Mesenchymal stem cell (in vitro differentiated cells and primary cell): Measurements from ENCODE around the gene HMGXB4.

Experiments
- DNase-seq: peaks from one replicate; pipeline ENCODE4 v3.0.0-alpha.2; 2013
- H2AFZ ChIP-seq: one replicate; pipeline ENCODE4 v1.6.1; 2013; ENCODE audit warnings: low read depth, mild to moderate bottlenecking, control low read depth, inconsistent platforms, low read length, moderate library complexity
- H2AK5ac ChIP-seq: 2 replicates; pipeline ENCODE4 v1.6.1; 2013; ENCODE audit warnings: low read length, moderate library complexity, mild to moderate bottlenecking, inconsistent platforms; ENCODE audit not compliant: severe bottlenecking
- H2BK120ac ChIP-seq: one replicate; pipeline ENCODE4 v1.6.1; 2013; ENCODE audit warnings: low read depth, mild to moderate bottlenecking, inconsistent platforms, low read length, moderate library complexity
- H2BK12ac ChIP-seq, 2 experiments: one replicate each; pipeline ENCODE4 v1.6.1; 2013; ENCODE audit warnings: inconsistent platforms in 2 of 2, low read length in 2 of 2, mild to moderate bottlenecking in 2 of 2, moderate library complexity in 2 of 2, control low read depth in 1 of 2
- H2BK15ac ChIP-seq: one replicate; pipeline ENCODE4 v1.6.1; 2013; ENCODE audit warnings: mild to moderate bottlenecking, low read depth, inconsistent platforms; ENCODE audit not compliant: poor library complexity, severe bottlenecking
- H2BK5ac ChIP-seq: 2 replicates; pipeline ENCODE4 v1.6.1; 2013; ENCODE audit warnings: low read depth, mild to moderate bottlenecking, low read length, control low read depth, inconsistent platforms; ENCODE audit not compliant: poor library complexity, severe bottlenecking
- H3K14ac ChIP-seq, 2 experiments: one replicate each; pipeline ENCODE4 v1.6.1; 2013; ENCODE audit warnings: inconsistent platforms in 2 of 2, low read length in 2 of 2, control low read depth in 1 of 2, mild to moderate bottlenecking in 1 of 2, moderate library complexity in 1 of 2
- H3K18ac ChIP-seq, 2 experiments: one replicate each; pipeline ENCODE4 v1.6.1; 2013; ENCODE audit warnings: inconsistent platforms in 2 of 2, low read length in 2 of 2, control low read depth in 1 of 2, low read depth in 1 of 2, mild to moderate bottlenecking in 1 of 2
- H3K23ac ChIP-seq, 2 experiments: one replicate each; pipeline ENCODE4 v1.6.1; 2013; ENCODE audit warnings: inconsistent platforms in 2 of 2, low read length in 2 of 2, mild to moderate bottlenecking in 2 of 2, moderate library complexity in 2 of 2, control low read depth in 1 of 2
- H3K27ac ChIP-seq: 2 replicates; pipeline ENCODE4 v1.5.1; 2013; ENCODE audit warnings: mild to moderate bottlenecking, moderate library complexity, low read length, control low read depth, inconsistent platforms; ENCODE audit not compliant: poor library complexity, severe bottlenecking
- H3K27me3 ChIP-seq, 2 experiments: 2 replicates each; pipeline versions ENCODE4 v1.6.1 to v1.7.0; 2013; ENCODE audit warnings: low read length in 2 of 2, mild to moderate bottlenecking in 2 of 2, moderate library complexity in 2 of 2, control low read depth in 1 of 2, inconsistent platforms in 1 of 2; ENCODE audit not compliant: control insufficient read depth in 1 of 2, insufficient read depth in 1 of 2
- H3K36me3 ChIP-seq, 2 experiments: 2 replicates each; pipeline versions ENCODE4 v1.6.1 to v1.7.0; 2013; ENCODE audit warnings: low read length in 2 of 2, control low read depth in 1 of 2, inconsistent platforms in 1 of 2, low read depth in 1 of 2, mild to moderate bottlenecking in 1 of 2; ENCODE audit not compliant: insufficient read depth in 2 of 2, control insufficient read depth in 1 of 2
- H3K4ac ChIP-seq, 2 experiments: one replicate each; pipeline ENCODE4 v1.6.1; 2013; ENCODE audit warnings: inconsistent platforms in 2 of 2, low read length in 2 of 2, mild to moderate bottlenecking in 2 of 2, moderate library complexity in 2 of 2, control low read depth in 1 of 2, low read depth in 1 of 2
- H3K4me1 ChIP-seq: 2 replicates; pipeline ENCODE4 v1.6.1; 2013; ENCODE audit warnings: low read depth, low read length, control low read depth; ENCODE audit not compliant: control insufficient read depth, insufficient read depth
- H3K4me2 ChIP-seq: 2 replicates; pipeline ENCODE4 v1.6.1; 2013; ENCODE audit warnings: low read length, mild to moderate bottlenecking, inconsistent platforms; ENCODE audit not compliant: poor library complexity, severe bottlenecking
- H3K4me3 ChIP-seq, 2 experiments: 2 replicates each; pipeline versions ENCODE4 v1.5.1 to v1.7.0; 2013; ENCODE audit warnings: low read length in 2 of 2, mild to moderate bottlenecking in 2 of 2, control low read depth in 1 of 2, low read depth in 1 of 2; ENCODE audit not compliant: insufficient read depth in 1 of 2
- H3K79me1 ChIP-seq: replicated peaks from 2 replicates; pipeline ENCODE4 v1.6.1; 2013; ENCODE audit warnings: mild to moderate bottlenecking, control low read depth, low read length, inconsistent platforms; ENCODE audit not compliant: poor library complexity, severe bottlenecking
- H3K9ac ChIP-seq: 2 replicates; pipeline ENCODE4 v1.7.0; 2013; ENCODE audit warnings: mild to moderate bottlenecking, low read length, moderate library complexity
- H3K9me3 ChIP-seq: 2 replicates; pipeline ENCODE4 v1.7.0; 2013; ENCODE audit warnings: mild to moderate bottlenecking, low read length; ENCODE audit not compliant: control insufficient read depth
- H4K8ac ChIP-seq: one replicate; pipeline ENCODE4 v1.6.1; 2013; ENCODE audit warnings: inconsistent platforms, mild to moderate bottlenecking, low read length, moderate library complexity
- H4K91ac ChIP-seq: one replicate; pipeline ENCODE4 v1.6.1; 2013; ENCODE audit warnings: mild to moderate bottlenecking, low read length, inconsistent platforms
- WGBS: methylation state at CpG from one replicate; pipeline ENCODE4 v1.1.7; 2013; ENCODE audit warnings: mixed read lengths; 5-methylcytosine and 5-hydroxymethylcytosine counted together

Gene HMGXB4

DNA sequence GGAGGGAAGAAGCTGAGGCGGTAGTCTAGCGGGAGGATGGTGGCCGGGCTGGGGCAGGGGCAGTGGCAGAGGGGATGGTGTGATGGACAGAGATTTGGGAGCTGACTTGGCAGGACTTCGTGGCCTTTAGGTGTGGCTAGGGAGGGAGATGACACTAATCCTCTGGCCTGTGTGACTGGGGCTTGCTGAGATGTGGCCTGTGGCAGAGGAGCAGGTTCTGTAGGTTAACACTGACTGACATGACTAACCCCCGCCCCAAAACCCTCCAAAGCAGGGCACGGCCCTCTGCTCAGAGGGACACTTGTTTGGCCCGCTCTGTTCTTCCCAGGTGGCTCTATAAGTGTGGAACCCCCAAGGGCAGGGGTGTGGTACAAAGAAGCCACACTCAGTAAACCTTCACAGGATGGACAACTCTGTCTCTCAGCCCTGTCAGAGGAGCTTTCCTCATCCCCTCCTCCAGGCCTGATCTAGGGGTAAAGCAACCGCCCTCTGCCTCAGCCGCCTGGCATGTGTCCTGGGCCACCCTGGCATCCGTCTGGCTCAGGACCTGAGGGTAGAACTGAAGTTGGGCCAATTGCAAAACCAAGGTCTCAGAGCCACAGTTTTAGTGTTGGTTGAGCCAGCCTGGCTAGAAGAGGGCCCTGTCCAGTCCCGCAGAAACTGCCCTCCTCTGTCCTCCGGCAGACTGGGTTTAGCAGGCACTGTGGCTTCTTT is 58.0 kb downstream of the HMGXB4 start:
- no peak overlapping the region for H2BK15ac ChIP-seq
- H3K36me3 ChIP-seq = peaks cover 37 to 52% of the 10 kb centered on the region in 2 experiments
- 91% methylated on average over 11 of the region's 12 CpGs for WGBS
- H2BK120ac ChIP-seq = no peak overlapping the region
- no peak overlapping the region for H3K27ac ChIP-seq
- no peak overlapping the region for H2AK5ac ChIP-seq
- H2AFZ ChIP-seq = no peak overlapping the region
- no peaks in the 10 kb centered on the region for H3K9me3 ChIP-seq
- no peak overlapping the region for H3K9ac ChIP-seq
- H3K27me3 ChIP-seq = no peaks in the 10 kb centered on the region
- H2BK5ac ChIP-seq = no peak overlapping the region
- H2BK12ac ChIP-seq = no peak overlapping the region
- no peak for DNase-seq
- H3K4me3 ChIP-seq = no peak overlapping the region
- no peak overlapping the region for H4K8ac ChIP-seq
- H3K18ac ChIP-seq = no peak overlapping the region
- no peak overlapping the region for H3K4ac ChIP-seq
- H3K14ac ChIP-seq = no peak overlapping the region
- H3K4me2 ChIP-seq = no peak overlapping the region
- H3K79me1 ChIP-seq = peaks cover 40% of the 10 kb centered on the region
- H4K91ac ChIP-seq = no peak overlapping the region
- peaks cover 51% of the 10 kb centered on the region for H3K4me1 ChIP-seq
- no peak overlapping the region for H3K23ac ChIP-seq

GRCh38 chr22:35315855-35316745 is 58.8 kb downstream of the HMGXB4 start:
- Histone ChIP-seq H2AFZ (no peak overlapping the region), H3K36me3 (peaks cover 42 to 56% of the 10 kb centered on the region in 2 experiments), H2BK15ac (no peak overlapping the region), H3K9ac (no peak overlapping the region), H3K4ac (no peak overlapping the region), H2BK120ac (no peak overlapping the region), H3K79me1 (peaks cover 38% of the 10 kb centered on the region), H3K4me3 (no peak overlapping the region), H3K27ac (no peak overlapping the region), H4K91ac (no peak overlapping the region), H2BK12ac (no peak overlapping the region), H3K23ac (no peak overlapping the region), H3K4me2 (no peak overlapping the region), H2BK5ac (no peak overlapping the region), H3K14ac (no peak overlapping the region), H3K18ac (no peak overlapping the region), H4K8ac (no peak overlapping the region), H3K27me3 (no peaks in the 10 kb centered on the region), H3K4me1 (peaks cover 46% of the 10 kb centered on the region), H3K9me3 (no peaks in the 10 kb centered on the region), H2AK5ac (no peak overlapping the region)
- DNase-seq = no peak
- 87% methylated on average over 27 of the region's 27 CpGs for WGBS

DNA sequence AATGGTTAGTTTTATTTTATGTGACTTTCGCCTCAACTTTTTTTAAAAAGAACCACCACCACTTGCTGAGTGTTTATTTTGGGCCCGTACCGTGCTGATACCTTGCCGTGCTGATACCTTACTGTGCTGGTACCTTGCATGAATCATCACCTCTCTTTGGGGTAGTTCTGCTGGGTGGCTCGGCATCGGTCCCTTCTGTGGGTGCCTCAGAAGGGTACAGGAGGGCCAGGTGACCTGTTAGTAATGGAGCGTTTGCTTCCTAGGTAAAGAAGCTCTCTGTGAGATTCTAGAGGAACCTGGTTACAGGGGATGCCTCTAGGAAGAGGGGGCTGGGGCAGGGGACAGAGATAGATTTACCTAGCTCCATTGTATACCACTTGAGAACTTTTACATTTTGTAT is 59.5 kb downstream of the HMGXB4 start:
- WGBS = 96% methylated on average over 7 of the region's 7 CpGs
- Histone ChIP-seq H3K23ac (no peak overlapping the region), H3K27ac (no peak overlapping the region)

DNA sequence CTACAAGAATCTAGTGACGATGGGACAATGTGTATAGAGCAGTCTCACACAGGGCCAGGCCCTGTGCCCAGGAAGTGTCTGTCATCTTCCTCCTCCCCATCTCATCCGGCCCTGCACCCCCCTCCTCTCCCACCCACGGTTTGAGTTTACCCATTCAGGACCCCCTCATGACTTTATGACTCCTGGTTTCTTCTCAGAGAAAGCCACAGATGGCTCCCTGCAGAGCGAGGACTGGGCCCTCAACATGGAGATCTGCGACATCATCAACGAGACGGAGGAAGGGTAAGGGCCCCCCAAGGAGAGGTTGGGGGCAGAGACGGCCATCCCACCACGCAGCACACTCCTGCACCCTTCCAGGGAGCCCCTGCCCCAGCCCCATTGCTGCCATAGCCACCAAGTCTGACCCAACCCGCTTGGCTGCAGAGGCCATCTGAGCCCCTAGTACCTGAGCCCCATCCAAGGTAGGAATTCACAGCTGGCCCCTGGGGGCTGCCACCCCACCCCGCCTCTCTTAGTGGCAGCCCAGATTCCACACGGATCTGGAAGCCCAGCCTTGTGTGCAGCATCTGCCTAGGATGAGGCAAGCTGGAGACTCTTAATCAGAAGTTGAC is 60.5 kb downstream of the HMGXB4 start:
- Histone ChIP-seq H3K27ac (no peak overlapping the region), H2AK5ac (no peak overlapping the region), H3K14ac (no peak overlapping the region), H2BK5ac (no peak overlapping the region), H4K8ac (no peak overlapping the region), H3K4me3 (no peak overlapping the region), H3K4me2 (no peak overlapping the region), H2BK15ac (no peak overlapping the region), H3K4me1 (peaks cover 33% of the 10 kb centered on the region), H3K4ac (no peak overlapping the region), H3K9me3 (no peaks in the 10 kb centered on the region), H3K79me1 (peaks cover 36% of the 10 kb centered on the region), H4K91ac (no peak overlapping the region), H3K27me3 (no peaks in the 10 kb centered on the region), H3K18ac (no peak overlapping the region), H2BK12ac (no peak overlapping the region), H3K23ac (no peak overlapping the region), H2AFZ (no peak overlapping the region), H3K9ac (no peak overlapping the region), H3K36me3 (peaks cover 58 to 63% of the 10 kb centered on the region in 2 experiments), H2BK120ac (no peak overlapping the region)
- WGBS = 91% methylated on average over 12 of the region's 12 CpGs
- DNase-seq = no peak

More for the DNA sequence above, 59.5 kb downstream of the HMGXB4 start:
- H2BK15ac ChIP-seq = no peak overlapping the region
- no peak overlapping the region for H2AK5ac ChIP-seq
- peaks cover 48 to 53% of the 10 kb centered on the region in 2 experiments for H3K36me3 ChIP-seq
- no peak overlapping the region for H3K18ac ChIP-seq
- no peak overlapping the region for H2BK5ac ChIP-seq
- DNase-seq = no peak
- H4K91ac ChIP-seq = no peak overlapping the region
- no peak overlapping the region for H3K14ac ChIP-seq
- H2BK12ac ChIP-seq = no peak overlapping the region
- no peak overlapping the region for H2AFZ ChIP-seq
- H3K4ac ChIP-seq = no peak overlapping the region
- H3K4me3 ChIP-seq = no peak overlapping the region
- H3K4me1 ChIP-seq = peaks cover 40% of the 10 kb centered on the region
- no peaks in the 10 kb centered on the region for H3K9me3 ChIP-seq
- H2BK120ac ChIP-seq = no peak overlapping the region
- no peak overlapping the region for H3K4me2 ChIP-seq
- H3K27me3 ChIP-seq = no peaks in the 10 kb centered on the region
- no peak overlapping the region for H3K9ac ChIP-seq
- H3K79me1 ChIP-seq = peaks cover 36% of the 10 kb centered on the region
- no peak overlapping the region for H4K8ac ChIP-seq
